Spleen (tissue), 7 donors: ENCODE results near the gene KRT6B.

Experiments
- POLR2AphosphoS5 ChIP-seq, 3 donors: sonication (generic); formaldehyde crosslinking; IDR thresholded peaks; one replicate each; pipeline ENCODE4 v1.5.1; 2017; ENCODE audit warnings: antibody characterized with exemption in 3 of 3
- TF ChIP-seq, protein P1 (sequence below), 11 experiments: fragments of 200-600 bp in 7 of 11; fragments of 450-650 bp in 4 of 11; sonication (generic) in 4 of 11; IDR thresholded peaks in 8 of 11; conservative IDR thresholded peaks in 3 of 11; 1 replicate in 7 of 11; 2 replicates in 4 of 11; pipeline versions ENCODE4 v1.4.0 to v1.8.0; 2016 to 2021; ENCODE audit warnings: antibody characterized with exemption in 11 of 11, inconsistent platforms in 4 of 11, mild to moderate bottlenecking in 1 of 11
- donor health status: DM: no; HTN: no; CAD: no; lungs with moderate emphysema.
- donor health status: DM: no; HTN: no; CAD: no.
- donor health status: DM: no; HTN: no; CAD: no.

DNA sequence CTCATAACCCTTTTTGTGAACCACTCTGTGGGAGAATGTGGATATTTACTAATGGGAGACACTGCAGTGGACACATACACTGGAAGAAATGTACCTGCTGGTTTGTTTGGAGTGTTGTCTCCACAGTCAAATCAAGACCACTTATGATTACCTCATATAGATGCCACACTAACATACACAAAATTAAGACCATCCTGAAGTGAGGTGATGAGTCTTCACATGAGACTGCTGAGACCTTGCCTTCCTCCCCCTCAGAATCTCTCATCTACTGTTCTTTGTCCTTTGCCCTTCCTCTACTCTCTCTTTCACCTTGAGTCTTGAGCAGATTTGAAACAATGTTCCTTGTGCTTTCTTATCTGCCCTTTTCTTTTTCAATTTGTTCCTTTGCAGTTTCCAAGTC lies 36.8 kb upstream of the KRT6B start:
- TF ChIP-seq, protein P1, sequence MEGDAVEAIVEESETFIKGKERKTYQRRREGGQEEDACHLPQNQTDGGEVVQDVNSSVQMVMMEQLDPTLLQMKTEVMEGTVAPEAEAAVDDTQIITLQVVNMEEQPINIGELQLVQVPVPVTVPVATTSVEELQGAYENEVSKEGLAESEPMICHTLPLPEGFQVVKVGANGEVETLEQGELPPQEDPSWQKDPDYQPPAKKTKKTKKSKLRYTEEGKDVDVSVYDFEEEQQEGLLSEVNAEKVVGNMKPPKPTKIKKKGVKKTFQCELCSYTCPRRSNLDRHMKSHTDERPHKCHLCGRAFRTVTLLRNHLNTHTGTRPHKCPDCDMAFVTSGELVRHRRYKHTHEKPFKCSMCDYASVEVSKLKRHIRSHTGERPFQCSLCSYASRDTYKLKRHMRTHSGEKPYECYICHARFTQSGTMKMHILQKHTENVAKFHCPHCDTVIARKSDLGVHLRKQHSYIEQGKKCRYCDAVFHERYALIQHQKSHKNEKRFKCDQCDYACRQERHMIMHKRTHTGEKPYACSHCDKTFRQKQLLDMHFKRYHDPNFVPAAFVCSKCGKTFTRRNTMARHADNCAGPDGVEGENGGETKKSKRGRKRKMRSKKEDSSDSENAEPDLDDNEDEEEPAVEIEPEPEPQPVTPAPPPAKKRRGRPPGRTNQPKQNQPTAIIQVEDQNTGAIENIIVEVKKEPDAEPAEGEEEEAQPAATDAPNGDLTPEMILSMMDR (IDR thresholded peaks at IDR 0.05 in 8 of 11, conservative IDR thresholded peaks at IDR 0.05 in 3 of 11), result no peak
- no peak for TF ChIP-seq POLR2AphosphoS5 (IDR thresholded peaks at IDR 0.05)
